MG63 (cell line): ENCODE results near the gene OCSTAMP. TPM values are rescaled to one million over a fixed set of nuclear protein-coding genes. Genes with fewer than 3 reads are reported as not detected.

Experiments
- DNase-seq: peaks from one replicate; pipeline ENCODE4 v3.0.0-alpha.2; 2020
- H3K27me3 ChIP-seq: fragments of 250-450 bp; sonication (Bioruptor Pico); 2 replicates; pipeline ENCODE4 v1.5.1; 2020; ENCODE audit warnings: mild to moderate bottlenecking, moderate library complexity
- H3K36me3 ChIP-seq: fragments of 250-450 bp; sonication (Bioruptor Pico); 2 replicates; pipeline ENCODE4 v1.5.1; 2020; ENCODE audit warnings: mild to moderate bottlenecking, moderate library complexity
- H3K4me3 ChIP-seq: fragments of 250-450 bp; sonication (Bioruptor Pico); 2 replicates; pipeline ENCODE4 v1.5.1; 2020; ENCODE audit warnings: mild to moderate bottlenecking, moderate library complexity
- H3K9me3 ChIP-seq: fragments of 250-450 bp; sonication (Bioruptor Pico); 2 replicates; pipeline ENCODE4 v1.5.1; 2020; ENCODE audit warnings: mild to moderate bottlenecking, moderate library complexity
- total RNA-seq: library from RNA; depleted of rRNA; stranded (reverse); fragments of >200 nt; shearing (Covaris generic); gene quantifications from 2 replicates; pipeline ENCODE4 v1.2.3, GENCODE V29; 2014; ENCODE audit warnings: low replicate concordance; rRNA removed

OCSTAMP gene
- total RNA-seq, 1 experiment from 2014 or later, result not detected

DNA sequence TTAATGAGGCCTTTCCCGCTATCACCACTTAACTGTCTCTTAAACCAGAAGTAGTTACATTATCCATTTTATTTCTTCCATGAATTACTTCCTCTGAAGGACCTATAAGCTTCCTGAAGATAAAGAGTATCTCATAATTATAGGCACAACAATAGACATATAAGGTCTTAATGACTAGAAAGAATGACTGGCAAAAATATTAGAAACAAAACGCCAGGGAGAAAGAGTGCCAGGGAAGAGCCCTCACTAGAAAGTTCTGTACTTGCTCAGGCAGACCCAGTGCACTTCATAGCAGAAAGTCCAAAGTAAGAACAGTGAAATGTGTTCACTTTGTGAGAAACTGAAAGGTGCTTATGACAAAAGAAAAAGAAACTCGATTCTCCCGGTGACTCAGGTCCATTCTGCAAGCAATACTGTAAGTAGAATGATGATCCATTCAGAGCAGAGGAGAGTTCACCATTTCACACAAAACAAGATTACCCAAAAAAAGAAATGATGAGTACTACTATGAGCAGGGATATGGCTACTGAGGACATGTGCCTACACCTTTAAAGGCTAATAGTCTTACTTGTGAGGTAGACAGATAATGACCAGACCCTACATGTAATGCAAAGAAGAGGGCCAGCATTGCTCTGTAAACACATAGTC lies 42.6 kb downstream of the OCSTAMP start:
- H3K36me3 ChIP-seq, result no peaks in the 10 kb centered on the region
- H3K27me3 ChIP-seq, result no peaks in the 10 kb centered on the region; the same call in 1 of the 2 replicates
- H3K4me3 ChIP-seq, result no peak overlapping the region
- DNase-seq, result no peak
- H3K9me3 ChIP-seq, result peaks cover 3% of the 10 kb centered on the region

DNA sequence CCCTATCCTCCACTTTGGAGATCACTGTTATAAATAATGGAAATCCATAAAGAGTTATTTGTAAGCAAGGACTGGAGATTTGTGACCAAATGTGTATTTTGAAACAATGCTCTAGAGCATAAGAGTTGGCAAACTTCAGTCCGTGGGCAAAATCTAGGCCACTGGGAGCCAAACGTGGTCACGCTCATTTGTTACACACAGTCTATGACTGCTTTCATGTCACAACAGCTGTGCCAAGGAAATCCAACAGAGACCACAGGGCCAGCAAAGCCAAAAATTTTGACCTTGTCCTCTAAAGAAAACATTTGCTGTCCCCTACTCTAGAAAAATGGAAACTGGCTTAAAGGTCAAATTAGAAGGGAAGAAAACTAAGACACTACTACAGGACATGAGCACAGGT lies 44.9 kb downstream of the OCSTAMP start:
- H3K27me3 ChIP-seq, result no peaks in the 10 kb centered on the region

DNA sequence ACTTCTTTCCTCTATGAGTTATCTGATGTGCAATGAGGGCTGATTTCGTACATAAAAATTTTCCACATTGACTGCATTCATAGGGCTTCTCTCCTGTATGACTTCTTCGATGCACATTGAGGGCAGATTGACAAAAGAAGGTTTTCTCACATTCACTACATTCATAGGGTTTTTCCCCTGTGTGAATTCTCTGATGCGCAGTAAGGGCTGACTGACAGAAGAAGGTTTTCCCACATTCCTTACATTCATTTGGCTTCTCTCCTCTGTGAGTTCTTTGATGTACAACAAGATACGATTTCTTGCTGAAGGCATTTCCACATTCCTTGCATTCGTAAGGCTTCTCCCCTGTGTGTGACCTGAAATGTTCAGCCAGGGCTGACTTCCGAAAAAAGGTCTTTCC lies 48.5 kb downstream of the OCSTAMP start:
- Histone ChIP-seq H3K9me3 (peaks cover 21% of the 10 kb centered on the region), H3K36me3 (no peaks in the 10 kb centered on the region), H3K27me3 (no peaks in the 10 kb centered on the region; the same call in 1 of the 2 replicates), H3K4me3 (no peak overlapping the region)
- no peak for DNase-seq

More for the DNA sequence above, 44.9 kb downstream of the OCSTAMP start:
- Histone ChIP-seq H3K9me3 (peaks cover 21% of the 10 kb centered on the region), H3K4me3 (no peak overlapping the region), H3K36me3 (no peaks in the 10 kb centered on the region)
- DNase-seq, result no peak

DNA sequence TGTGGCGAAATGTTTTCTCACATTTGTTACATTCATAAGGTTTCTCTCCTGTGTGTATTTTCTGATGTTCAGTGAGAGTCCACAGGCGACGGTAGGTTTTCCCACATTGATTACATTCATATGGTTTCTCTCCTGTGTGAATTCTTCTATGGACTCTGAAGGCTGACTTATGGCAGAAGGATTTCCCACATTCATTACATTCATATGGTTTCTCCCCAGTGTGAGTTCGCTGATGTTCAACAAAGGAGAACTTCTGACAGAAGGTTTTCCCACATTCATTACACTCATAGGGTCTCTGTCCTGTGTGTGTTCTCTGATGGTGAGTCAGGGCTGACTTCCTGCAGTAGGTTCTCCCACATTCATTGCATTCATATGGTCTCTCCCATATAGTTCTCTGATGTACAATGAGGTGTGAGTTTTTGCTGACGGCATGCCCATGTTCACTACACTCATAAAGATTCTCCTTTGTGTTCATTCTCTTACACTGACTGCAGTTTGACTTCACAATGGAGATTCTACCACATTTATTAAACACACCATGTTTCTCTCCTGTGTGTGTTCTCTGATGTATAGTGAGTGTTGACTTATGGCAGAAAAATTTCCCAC lies 49.0 kb downstream of the OCSTAMP start:
- H3K36me3 ChIP-seq, result no peaks in the 10 kb centered on the region
- H3K9me3 ChIP-seq, result peaks cover 21% of the 10 kb centered on the region
- H3K4me3 ChIP-seq, result no peak overlapping the region
- no peak for DNase-seq
- peaks cover 2% of the 10 kb centered on the region; the same call in 1 of the 2 replicates for H3K27me3 ChIP-seq

DNA sequence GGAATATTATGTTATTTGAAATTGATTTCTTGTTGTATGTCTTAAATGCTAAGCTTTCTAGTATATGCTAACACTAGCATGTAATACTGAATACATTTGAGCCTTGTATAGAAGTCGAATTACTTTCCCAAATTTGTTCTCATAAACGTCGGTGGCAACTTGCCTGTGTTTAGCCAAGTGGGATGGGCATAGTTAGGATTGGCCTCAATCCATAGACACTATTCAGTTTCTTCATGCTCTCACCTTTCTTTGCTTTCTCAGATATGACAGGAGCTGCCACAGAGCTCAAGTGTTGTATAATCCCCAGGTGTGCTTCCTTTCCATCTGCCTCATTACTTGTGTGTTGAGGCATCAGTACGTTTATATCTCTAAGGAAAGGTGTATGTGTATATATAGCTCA lies 56.4 kb downstream of the OCSTAMP start:
- peaks cover 11% of the 10 kb centered on the region for H3K27me3 ChIP-seq
- DNase-seq, result no peak
- no peaks in the 10 kb centered on the region for H3K36me3 ChIP-seq
- no peaks in the 10 kb centered on the region; the same call in 1 of the 2 replicates for H3K9me3 ChIP-seq
- no peak overlapping the region for H3K4me3 ChIP-seq

DNA sequence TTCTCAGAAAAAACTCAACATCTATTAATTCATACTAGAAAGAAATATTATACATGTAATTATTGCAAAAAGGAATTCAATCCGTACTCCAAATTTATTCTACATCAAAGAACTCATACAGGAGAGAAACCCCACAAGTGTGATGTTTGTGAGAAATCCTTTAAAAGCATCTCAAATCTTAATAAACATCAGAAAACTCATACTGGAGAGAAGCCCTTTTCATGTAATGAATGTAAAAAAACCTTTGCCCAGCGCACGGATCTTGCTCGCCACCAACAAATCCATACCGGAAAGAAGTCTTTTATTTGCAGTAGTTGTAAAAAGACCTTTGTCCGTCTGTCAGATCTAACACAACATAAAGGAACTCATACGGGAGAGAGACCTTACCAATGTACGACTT lies 59.1 kb downstream of the OCSTAMP start:
- Histone ChIP-seq H3K36me3 (no peaks in the 10 kb centered on the region), H3K9me3 (no peaks in the 10 kb centered on the region; the same call in 1 of the 2 replicates), H3K4me3 (no peak overlapping the region), H3K27me3 (peaks cover 24% of the 10 kb centered on the region)
- DNase-seq, result no peak

Other genes starting within 250 kb of the OCSTAMP start
- not detected in 2 replicates for gene CDH22, start 242.2 kb downstream of the OCSTAMP start, total RNA-seq
- 29.5 and 41.7 TPM in 2 replicates for gene ELMO2, start 144.0 kb downstream of the OCSTAMP start, total RNA-seq
- 0.30 TPM in 1 of 2 replicates, not detected in the other for gene ZNF334, start 37.1 kb downstream of the OCSTAMP start, total RNA-seq
- gene SLC13A3, start 100.8 kb upstream of the OCSTAMP start, total RNA-seq, result not detected in 2 replicates
- gene TP53RK, start 138.8 kb upstream of the OCSTAMP start, total RNA-seq, result 30.4 and 50.8 TPM in 2 replicates
- gene SLC2A10, start 159.0 kb upstream of the OCSTAMP start, total RNA-seq, result 13.2 and 33.3 TPM in 2 replicates